ENCODE measurements around the gene RAPGEF4.

The RAPGEF4 gene

DNA sequence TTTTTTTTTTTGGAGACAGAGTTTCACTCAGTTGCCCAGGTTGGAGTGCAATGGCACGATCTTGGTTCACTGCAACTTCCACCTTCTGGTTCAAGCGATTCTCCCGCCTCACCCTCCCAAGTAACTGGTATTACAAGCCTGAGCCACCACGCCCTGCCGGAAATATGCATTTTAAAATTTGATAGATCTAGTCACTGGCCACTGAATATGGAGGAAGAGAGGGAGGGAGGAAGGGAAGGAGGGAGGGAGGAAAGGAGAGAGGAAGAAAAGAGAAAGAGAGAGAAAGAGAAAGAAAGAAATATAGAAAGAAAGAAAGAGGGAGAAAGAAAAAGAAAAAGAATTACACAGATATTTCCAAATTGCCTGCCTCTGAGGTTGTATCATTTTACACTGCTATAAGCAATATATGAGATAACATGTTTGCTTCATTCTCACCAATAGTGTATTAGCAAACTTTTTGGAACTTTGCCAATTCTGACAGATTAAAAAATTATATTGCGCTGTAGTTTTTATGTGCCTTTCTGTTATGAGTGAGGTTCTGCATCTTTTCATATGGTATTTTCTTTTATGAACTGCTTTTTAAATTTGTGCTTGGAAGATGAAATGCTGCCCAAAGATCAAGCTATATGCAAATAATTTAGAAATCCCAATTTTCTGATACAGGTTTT, 178.8 kb downstream of the RAPGEF4 start:
- FAIRE-seq: no peak

DNA sequence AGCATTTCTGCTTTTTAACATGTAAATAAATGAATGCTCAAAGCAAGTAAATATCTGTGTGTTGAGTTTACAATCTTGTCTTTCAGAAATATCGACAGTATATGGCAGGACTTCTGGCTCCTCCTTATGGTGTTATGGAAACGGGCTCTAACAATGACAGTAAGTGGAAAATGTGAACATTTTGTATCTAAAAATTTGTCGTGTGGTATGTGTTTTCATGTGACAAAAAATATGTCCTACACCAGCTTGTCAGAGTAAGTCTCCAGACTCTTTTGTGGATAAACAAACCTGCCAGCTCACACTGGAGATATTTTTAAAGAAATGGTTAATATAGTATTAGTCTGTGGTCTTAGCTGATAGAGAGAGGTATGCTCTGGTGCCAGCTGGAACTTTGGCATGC, 182.1 kb downstream of the RAPGEF4 start:
- FAIRE-seq: no peak

- FAIRE-seq: no peak
Measured at GRCh38 chr2:172919732-172920131, 184.1 kb downstream of the RAPGEF4 start.

GRCh38 chr2:172921532-172922236, 186.0 kb downstream of the RAPGEF4 start:
- no peak for FAIRE-seq

DNA sequence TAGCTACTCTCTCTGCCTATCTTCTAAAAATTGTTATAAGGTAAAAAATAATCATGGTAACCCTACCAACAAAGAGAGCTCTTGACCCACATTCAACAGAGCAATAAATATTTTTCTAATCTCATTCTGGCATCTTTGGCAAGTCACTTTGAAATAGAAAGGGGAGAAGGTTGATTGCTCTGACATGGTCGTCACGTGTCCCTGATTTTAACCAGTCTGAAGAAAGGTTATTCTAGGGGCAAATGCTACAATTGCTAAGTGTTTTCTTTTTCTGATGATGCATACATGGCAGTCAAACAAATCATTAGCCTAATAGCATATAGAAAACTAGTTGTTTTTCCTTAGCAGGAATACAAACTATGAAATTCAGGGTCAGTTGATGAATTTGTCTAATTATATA, 186.7 kb downstream of the RAPGEF4 start:
- FAIRE-seq: no peak

DNA sequence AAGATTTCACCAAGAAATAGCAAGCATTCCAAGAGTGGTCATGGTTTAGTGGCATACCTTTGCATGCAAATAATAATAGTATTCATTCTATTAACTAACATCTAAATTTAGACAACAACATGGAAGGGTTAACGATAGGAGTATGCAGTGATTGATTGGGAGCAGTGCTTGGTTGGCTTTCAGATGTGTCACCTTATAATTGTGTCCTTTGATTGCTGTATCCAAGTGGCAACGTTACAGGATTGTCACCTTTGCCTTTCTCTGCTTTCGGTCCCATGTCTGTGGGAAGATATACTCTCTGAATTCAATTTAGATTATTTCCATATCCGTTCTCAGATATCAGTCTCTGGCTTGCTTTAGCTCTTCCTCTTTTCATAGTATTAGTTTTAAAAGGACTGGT, 187.2 kb downstream of the RAPGEF4 start:
- no peak for FAIRE-seq

DNA sequence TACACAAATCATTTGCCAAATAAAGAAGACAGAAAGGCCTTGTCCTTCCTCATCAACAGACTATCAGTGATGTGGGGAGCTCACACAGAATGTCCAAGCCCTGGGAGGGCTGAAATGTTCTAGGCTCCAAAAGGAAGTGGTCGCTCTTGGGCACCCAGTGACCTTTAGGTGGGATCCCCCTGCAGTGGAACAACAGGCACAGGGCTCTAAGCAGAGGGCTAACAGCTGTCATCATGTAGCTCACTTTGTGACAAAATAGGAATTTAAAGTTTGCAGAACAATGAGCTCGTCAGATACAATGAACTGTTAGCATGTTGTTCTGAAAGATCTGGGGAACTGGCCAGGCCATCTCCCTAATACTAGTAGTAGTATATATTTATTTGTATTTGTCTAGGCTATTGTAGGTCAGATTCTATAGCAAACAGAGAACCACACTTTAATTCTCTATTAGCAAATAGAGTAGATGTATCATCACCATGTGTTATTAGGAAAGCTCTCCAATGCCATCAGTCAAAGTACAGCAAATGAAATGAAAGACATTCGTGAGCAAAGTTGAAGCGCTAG, 188.5 kb downstream of the RAPGEF4 start:
- FAIRE-seq: no peak

DNA sequence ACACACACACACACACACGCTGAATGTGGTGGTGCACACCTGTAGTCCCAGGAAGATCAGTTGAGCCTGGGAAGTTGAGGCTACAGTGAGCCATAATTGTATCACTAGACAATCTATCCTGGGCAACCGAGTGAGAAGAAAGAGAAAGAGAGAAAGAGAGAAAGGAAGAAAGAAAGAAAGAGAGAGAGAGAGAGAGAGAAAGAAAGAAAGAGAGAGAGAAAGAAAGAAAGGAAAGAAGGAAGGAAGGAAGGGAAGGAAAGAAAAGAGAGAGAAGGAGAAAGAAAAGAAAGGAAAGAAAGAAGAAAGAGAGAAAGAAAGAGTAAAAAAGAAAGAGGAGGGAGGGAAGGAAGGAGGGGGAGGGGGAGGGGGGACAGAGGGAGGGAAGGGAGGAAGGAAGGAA, 190.0 kb downstream of the RAPGEF4 start:
- FAIRE-seq: no peak

GRCh38 chr2:172926785-172927640, 191.4 kb downstream of the RAPGEF4 start:
- no peak for FAIRE-seq

DNA sequence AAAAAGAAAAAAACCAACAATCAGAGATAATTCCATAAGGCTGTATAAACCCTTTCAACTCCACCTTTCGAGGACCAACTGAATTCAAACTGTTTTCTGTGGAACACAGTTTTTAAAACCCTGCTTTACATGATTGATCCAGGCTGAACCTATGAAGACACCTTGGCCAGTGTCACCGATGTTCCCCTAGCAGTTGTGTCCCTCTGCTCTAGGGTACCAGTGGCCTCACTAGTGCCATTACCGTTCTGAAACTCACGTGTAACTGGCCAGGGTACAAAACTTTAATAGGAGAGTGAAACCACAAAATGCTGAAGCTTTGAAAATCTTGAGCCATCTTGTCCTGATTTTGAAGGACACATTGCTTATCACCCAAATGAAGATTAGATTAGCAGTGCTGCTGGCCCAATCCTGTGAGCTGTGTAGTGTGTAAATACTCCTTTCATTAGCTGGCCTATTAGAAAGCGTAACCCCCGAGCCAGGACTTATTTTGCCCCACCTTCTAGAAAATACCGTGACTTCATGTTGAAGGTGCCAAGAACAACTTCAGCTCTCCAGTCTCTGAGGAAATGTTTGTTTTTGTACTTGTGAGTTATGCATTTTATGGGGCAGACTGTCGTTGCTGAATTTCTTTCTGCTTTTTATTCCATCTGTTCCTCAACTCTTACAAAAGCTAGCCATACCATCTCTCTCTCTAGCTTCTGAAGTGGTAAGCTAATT, 192.2 kb downstream of the RAPGEF4 start:
- no peak for FAIRE-seq

DNA sequence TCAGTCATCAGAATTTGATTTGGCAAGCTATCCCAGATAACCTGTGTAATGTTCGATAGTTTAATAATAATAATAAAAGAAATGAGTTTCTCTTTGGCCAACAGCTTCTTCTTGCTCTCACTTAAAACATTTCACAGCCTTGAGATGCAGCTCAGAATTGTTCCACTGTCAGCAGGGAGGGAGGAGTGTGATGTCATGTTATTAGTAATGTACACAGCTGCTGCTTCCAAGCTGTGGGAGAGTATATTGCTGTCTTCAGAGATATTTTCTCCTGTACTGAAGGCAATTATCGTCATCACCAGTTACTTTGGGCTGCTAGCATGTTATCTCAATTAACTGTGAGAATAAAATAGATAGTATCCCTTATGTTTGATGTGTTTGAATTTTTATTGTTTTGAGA, 193.1 kb downstream of the RAPGEF4 start:
- no peak for FAIRE-seq

DNA sequence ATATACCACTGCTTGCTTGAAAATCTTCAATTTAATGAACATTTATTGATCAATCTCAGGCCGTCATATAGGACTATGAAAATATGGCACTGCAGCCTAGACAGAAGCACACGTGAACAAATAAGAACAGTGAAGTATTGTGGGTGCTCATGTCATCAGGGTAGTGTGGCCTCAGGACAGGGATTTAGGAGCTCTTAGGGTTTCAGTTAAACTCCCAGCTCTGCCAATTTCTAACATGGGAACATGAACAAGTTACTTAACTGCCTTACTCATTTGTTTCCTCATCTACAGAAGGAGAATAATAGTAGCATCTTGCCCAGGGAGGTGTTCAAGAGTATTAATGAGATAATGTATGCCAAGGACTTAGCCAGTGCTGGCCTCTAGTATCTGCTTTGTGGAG, 194.0 kb downstream of the RAPGEF4 start:
- FAIRE-seq: no peak

DNA sequence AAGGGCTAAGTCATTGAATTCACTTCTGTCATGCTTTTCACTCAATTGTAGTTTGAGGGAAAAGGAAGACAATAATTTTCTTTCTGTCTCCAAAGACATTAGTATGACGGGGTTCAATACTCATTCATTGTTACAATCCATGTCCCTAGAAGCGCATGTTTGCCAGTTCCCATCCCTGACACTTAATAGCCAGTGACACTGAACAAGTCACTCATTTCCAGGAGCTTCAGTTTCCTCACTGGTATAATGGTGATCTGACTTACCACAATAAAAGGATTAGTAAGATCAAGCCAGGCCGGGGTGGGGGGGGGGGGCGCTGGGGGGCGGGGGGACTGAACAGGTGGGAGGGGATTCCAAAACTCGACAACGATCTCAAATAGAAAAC, 195.2 kb downstream of the RAPGEF4 start:
- no peak for FAIRE-seq

- FAIRE-seq: no peak
Measured at GRCh38 chr2:172931256-172931894, 195.7 kb downstream of the RAPGEF4 start.

DNA sequence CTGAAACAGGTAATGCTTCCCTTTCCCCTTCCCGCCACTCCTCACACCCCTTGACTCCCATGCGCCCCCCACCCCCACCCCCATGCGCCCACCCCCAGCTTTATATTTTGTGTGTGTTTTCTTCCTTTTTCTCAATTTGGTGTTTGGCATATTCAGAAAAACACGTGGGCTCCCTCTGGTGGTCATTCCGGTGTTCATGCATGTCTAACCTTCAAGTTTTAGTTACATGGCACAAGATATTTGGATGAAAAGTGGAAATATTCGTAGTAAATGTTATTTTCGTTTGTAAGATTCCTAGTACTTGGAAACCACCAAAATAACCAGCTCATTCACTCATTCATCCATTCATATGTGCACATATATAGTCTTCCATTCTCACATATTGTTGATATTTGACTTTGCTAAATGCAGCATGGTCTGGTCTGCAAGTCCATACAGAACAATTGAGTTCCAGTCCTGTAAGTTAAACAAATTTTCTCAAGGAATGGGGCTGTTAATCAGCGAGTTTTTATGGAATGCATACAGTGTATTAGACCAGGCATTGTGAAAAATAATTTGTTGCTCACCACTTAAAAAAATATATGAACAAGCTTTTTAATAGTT, 196.4 kb downstream of the RAPGEF4 start:
- peak; percentile 71 for FAIRE-seq

DNA sequence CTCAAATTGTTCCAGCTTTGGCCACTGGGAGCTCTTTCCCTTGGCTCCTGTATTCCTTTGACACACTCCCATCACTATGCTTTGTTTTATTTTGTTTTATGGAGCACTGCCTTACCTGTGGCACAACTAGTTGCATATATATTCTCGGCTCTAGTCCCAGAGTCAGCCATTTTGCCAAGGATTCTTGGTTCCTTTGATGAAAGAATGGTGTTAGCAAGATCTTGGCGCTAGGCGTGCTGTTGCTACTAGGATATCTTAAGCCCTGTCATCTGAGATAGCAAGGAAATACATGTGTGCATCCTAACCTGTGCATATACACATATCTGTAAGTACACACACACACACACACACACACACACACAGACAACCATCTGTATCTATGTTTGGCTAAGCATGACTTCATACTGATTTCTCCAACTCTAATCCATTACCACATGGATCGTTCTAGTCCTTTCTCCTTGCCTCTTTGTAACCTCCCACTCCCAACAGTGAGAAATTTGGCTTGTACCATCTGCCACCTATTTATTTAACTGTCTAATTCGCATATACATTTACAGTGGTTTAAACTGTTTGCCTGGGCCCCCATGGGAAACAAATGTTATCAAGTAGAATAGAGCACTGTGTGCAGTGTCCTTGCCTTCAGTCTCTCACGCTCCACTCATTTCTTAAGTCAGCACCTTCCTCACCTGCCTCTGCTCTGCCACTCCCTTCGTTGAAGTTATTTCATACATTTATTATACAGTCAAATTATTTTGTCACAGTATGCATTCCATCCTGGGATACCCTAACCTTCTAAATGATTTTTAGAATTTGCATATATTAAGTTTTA, 202.5 kb downstream of the RAPGEF4 start:
- FAIRE-seq: no peak

GRCh38 chr2:172938713-172939375, 203.2 kb downstream of the RAPGEF4 start:
- no peak for FAIRE-seq

GRCh38 chr2:172943539-172943938, 207.9 kb downstream of the RAPGEF4 start:
- no peak for FAIRE-seq

DNA sequence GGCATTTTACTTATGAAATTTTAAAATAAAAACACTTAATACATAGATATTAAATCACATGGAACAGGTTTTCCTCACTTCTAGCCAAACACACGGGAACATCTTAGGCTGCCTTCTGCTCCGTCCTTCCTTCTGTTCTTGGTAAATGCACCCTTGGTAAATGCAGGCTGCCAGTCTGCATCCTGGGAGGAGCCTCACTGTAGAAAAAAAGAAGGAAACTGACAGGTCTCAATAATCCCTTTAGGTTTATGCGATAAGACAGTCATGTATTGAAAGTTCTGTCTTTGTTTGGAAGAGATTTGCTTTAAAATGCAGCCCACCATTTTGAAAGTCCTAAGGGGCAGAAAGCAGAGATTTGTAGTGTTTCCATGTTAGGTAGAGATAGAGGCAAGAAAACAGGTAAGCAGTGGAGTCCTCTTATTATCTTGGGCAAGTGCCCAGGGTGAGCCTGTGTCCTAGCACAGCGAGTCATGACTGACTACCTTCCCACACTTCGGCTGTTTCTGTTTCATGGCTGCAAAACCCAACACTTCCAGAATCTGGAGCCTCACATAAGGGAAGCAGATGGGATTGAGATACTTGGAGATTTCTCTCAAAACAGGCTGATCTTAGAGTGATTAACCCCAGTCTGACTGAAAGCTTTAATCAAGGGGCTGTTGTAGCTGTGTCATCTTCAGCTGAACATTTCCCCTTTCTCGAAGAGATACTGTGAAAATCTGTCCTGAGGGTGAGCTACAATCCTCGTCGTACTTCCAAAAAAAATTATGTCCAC, 208.6 kb downstream of the RAPGEF4 start:
- no peak for FAIRE-seq

Measured in TTC549 (cell line).